Stimulated activated CD4-positive, alpha-beta T cell treated with anti-CD3 and anti-CD28 coated beads, Interleukin-15, amount 100 ng/mL, for 24 hours (primary cell): ENCODE results near the gene CLCN2.

Experiments used
- DNase-seq: peaks from one replicate; pipeline ENCODE4 v3.0.0-alpha.2; 2020

Gene CLCN2

DNA sequence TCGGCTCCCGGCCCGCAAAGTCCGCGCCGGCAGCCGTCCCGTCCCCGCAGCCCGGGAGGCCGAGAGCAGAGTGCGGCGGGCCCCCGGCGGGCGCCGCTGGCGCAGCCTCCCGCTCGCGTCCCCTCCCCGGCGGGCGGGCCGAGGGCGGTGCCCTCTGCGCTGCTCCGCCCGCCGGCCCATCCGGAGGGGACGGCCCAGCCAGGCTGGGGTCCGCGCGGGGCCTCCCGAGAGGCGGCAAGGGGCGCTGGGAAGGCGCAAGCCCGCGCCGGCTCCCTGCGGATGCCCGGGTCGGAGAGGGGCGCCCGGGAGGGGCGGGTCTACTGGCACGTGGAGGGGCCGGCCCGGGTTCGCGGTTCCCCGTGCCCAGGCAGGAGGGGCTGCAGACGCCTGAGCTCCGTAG lies at the start of gene CLCN2, which contains the start of gene POLR2H:
Gene CLCN2 (minus strand): TSS at position 74 of the 400 bp plus-strand sequence. CDS start 126 bp downstream, outside the sequence.
Gene POLR2H (plus strand): TSS at position 179 of the 400 bp plus-strand sequence. CDS start 1,783 bp downstream, outside the sequence.
- DNase-seq: peak; percentile 71

DNA sequence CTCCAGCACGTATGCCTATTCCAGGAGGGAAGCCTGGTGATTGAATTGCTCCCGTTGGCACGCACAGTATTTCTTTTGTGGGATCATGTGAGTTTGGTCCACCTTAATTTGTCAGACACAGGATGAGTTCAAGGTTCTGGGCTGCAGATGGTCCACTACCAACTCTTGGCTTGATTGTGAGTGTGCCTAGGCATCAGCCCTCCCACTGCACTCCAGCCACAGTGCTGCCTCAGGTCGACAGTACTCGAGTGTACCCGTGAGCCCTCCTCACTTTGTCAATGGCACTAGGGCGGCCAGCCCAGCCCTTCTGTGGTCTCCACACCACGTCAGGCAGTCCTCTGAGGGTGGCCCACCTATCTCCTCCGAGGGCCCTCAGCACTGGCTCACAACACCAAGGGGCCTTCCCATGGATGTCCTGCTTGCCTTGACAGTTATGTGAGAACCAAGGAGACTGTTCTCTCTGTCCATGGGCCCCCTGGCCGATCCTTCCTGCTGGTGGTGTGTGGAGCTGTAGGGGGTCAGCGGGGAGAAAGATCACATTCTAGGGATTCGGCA lies 48.6 kb upstream of the CLCN2 start:
- no peak for DNase-seq

DNA sequence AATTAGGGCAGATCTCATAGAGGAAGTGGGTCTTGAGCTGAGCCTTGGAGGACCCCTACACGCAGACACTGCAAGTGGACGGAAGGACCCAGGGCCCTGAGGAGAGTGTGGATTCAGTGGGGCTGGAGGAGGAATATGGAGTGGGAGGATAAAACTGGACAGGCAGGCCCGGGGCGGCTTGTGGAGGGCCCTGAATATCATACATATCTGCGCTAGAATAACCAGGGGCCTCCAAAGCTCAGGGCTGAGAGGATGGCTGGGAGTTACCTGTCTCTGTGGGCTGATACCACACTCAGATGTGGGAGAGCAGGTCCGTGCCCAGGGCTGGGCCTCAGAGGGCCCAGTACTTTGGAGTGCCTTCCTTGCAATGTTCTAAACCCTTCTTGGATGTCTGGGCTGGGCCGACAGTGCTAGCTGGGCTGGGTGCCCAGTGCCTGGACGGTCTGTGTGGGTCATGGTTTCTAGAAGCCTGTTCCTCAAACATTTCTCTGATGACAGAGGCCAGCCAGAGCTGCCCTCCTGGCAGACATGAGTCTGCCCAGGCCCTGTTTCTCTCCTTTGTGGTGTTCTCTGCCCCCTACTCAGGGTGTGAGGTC lies 48.0 kb upstream of the CLCN2 start:
- no peak for DNase-seq

DNA sequence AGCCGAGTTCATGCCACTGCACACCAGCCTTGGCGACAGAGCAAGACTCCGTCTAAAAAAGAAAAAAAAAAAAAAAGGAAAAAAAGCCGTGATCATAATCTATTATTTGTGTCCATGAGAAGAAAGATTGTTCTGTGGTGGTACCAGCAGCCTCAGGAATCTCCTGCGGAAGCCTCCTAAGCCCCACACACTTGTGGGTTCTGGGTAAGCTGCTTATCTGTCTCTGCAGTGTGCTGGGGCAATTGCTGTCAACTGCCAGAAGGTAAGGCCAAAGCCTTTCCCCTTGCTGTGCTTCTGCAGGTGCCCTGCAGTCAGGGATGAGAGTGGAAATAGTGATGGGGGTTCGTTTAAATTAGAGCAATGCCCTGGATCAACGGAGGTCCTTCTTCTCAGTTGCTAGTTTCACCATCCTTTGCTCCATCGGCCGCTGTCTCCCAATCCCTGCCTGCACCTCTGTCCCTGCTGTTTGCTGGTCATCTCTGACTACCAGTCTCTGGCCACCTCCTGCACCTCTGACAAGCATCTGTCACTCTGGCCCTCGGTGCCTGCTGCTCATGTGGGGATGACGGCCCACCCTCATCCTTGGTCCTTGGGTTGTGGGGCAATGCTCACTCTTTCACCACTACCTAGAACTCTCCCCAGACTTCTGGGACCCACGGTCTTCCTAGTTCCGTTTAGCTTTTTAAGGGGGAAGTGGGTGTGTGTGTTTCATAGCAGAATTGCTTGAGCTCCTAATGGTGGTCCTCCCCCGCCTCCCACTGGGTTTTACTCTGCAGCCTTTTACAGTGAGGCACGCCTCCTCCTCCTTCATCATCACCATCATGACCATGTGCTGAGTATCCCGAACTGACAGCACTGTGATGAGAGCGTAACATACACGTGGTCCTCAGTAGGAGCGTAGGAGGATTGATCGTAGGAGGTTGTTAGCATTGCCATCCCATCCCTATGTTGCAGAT lies 43.9 kb upstream of the CLCN2 start:
- DNase-seq: no peak

DNA sequence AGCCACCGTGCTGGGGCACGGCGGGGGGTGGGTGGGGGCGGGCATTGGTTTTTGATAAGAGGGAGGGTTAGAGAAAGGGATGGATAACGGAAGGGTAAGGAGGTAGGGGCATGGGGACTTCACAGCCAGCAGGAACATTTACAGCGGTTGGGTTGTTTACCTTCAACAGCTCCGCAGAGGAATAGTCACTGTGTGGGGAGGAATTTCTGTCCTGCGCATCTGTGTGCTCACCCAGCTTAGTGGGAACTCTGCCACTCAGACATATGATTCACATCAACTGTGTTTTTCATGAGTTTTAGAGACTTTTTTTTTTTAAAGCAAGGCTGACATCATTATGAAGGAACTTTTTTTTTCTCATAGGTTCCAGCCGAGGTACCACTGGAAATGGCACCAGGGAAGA lies 38.0 kb upstream of the CLCN2 start:
- DNase-seq: no peak

DNA sequence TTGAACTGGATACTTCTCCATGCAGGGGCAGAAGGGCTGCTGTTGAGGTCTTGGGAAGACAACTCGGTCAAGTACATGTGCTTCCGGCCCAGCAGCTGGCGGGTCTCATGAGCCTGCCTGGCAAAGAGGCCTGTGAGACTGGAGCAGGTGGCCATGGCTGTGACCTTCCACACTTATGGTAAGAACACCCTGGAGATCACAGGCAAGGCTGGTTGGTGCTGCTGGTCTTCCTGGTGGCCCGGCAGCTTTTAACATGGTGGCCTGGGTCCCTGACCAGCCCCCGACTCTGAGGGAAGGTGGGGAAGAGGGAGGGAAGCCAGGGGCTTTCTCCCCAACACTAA lies 33.9 kb upstream of the CLCN2 start:
- no peak for DNase-seq

DNA sequence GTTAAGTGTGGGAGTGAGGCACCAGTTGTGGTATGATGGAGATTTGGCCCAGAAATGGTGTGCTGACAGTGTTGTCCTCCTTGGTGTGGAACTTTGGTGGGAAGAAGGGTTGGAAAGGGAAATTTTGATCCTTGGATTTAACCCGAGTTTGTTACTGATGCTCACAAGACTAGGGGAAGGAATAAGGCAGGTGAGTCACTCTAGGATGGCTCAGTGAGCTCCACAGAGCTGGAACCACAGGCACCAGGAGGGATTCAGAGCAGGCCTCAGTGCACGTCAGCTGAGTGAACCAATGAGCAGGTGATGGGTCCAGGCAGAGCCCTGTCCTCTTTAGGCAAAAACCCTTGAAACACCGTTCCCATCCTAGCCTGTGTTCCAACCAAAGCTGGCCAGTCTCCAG lies 29.9 kb upstream of the CLCN2 start:
- DNase-seq: no peak

DNA sequence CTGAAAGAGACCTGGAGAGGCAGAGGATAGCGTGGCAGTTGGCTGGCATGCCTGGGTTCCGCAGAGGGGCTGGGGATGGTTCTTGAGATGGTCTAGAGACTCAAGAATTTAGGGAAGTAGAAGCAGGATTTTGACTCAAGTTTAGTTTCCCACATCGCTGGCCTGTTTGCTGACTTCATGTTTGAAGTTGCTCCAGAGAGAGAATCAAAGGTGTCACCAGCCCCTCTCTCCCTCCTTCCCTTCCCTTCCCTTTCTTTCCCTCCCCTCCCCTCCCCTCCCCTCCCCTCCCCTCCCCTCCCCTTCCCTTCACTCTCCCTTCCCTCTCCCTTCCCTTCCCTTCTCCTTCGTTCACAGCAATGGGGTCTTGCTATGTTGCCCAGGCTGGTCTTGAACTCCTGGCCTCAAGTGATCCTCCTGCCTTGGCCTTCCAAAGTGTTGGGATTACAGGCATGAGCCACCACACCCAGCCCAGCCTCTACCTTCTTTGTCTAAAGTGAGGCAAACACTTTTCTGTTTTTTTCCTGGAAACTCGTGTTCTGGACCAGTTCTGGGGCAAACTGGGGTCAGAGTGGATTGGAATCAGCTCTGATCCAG lies 28.6 kb upstream of the CLCN2 start:
- no peak for DNase-seq

DNA sequence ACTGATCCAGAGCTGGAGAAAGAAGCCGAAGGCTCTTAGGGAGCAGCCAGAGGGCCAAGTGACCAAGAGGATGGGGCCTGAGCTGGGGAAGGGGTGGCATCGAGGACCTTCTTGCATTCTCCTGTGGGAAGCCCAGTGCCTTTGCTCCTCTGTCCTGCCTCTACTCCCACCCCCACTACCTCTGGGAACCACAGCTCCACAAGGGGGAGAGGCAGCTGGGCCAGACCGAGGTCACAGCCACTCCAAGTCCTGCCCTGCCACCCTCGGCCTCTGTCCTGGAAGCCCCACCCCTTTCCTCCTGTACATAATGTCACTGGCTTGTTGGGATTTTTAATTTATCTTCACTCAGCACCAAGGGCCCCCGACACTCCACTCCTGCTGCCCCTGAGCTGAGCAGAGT lies 28.0 kb upstream of the CLCN2 start:
- no peak for DNase-seq

DNA sequence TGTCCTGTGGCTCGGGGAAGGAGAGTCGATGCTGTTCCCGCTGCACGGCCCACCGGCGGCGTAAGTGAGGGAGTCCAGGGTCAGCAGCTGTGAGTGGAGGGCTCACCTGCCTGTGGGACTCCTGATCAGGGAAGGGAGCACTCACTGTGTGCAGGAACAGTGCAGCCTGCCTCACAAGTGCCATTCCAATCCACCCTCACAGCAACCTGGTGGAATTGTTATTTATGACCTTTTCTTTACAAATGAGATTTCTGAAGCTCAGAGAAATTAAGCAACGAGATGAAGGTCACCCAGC lies 27.5 kb upstream of the CLCN2 start:
- no peak for DNase-seq

DNA sequence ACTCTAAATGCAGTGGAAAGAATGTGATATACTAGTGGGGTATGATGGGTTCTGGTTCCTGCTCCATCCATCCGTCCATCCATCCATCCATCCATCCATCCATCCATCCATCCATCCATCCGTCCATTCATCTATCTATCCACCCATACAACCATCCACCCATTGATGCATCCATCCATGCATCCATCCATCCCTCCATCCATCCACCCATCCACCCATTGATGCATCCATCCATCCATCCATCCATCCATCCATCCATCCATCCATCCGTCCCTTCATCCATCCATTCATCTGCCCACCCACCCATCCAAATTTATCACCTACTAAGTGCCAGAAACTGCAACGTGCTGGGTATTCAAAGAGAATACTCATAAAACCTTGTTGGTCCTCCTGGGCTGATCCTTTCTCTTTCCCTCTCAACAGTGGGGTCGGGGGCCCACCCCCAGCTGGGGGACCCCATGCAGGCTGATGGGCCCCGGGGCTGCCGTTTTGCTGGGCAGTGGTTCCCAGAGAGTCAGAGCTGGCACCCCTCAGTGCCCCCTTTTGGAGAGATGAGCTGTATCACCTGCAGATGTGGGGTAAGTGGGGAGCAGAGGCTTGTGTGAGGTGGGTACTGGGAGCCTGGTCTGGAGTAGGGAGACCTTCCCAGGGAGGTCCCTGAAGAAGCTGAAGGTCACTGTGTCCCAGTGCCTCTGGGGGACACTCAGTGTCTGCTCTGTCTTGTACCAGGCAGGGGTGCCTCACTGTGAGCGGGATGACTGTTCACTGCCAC lies 26.9 kb upstream of the CLCN2 start:
- no peak for DNase-seq

DNA sequence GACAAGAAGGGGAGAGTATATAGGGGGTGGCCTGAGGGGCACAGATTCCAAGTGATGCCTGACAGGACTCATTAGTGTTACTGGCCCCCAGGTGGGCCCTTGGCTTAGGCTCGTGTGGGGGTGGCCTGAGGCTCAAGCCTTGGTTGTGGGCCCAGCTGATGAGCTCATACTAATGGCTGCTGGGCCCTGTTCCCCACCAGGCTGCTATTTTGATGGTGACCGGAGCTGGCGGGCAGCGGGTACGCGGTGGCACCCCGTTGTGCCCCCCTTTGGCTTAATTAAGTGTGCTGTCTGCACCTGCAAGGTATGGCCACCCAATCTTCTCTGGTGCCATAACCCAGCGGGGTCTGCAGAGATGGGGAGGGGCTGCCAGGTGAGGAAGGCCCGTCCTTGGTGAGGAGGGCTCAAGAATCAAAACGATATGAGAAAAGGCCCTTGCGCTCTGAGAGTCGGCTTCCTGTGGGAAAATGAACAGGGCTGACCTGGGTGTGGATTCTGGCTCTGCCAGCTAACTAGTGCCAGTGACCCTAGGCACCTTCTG lies 25.8 kb upstream of the CLCN2 start:
- DNase-seq: no peak

DNA sequence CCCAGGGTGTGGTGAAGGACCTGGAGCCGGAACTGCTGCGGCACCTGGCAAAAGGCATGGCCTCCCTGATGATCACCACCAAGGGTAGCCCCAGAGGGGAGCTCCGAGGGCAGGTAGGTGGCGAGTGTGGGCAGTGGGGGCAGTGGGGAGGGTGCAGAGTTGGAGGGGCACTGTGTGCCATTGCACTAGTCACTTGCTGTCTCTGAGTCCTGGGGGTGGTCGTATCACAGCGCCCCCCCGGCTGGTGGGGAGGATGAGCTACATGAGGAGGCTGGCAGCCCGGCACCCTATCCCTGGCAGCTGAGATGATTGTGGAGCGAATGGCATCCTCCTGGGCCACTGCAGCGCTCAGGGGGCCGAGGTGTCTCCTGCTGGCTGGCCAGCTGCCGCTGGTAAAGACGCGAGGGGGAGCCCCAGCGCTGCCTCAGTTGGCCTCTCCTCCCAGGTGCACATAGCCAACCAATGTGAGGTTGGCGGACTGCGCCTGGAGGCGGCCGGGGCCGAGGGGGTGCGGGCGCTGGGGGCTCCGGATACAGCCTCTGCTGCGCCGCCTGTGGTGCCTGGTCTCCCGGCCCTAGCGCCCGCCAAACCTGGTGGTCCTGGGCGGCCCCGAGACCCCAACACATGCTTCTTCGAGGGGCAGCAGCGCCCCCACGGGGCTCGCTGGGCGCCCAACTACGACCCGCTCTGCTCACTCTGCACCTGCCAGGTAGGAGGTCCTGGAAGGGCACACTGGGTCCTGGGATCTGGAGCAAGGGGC lies 24.8 kb upstream of the CLCN2 start:
- DNase-seq: no peak

DNA sequence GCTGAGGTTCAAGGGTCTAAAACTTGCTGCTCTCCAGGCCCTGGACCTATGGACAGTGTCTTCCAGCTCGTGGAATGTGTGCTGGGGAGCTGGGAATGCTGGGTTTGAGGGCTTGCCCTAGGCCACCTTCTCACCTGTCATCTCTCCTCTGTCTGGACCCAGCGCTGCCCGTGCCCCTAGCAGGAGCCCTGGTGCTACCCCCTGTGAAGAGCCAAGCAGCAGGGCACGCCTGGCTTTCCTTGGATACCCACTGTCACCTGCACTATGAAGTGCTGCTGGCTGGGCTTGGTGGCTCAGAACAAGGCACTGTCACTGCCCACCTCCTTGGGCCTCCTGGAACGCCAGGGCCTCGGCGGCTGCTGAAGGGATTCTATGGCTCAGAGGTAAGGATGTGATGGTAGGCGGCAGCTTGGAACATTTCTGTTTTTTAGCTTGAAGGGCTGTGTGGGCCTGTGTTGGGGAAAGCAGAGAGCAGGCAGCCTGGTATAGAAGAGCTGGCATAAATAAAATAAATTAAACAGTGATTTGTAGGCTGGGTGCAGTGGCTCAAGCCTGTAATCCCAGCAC lies 23.5 kb upstream of the CLCN2 start:
- no peak for DNase-seq

DNA sequence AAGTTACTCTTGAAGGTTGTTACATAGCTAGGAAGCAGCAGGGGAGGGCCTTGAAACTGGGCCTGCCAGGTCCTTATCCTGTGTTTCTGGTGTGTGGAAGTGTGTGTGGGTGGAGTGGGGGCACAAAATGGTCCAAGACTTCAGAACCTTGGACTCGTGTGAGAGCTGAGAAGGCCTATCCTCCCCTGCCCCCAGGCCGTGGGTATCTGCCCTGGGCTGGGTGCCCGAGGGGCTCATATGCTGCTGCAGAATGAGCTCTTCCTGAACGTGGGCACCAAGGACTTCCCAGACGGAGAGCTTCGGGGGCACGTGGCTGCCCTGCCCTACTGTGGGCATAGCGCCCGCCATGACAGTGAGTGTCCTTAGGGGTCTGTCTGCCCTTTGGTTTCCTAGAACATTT lies 22.9 kb upstream of the CLCN2 start:
- no peak for DNase-seq

DNA sequence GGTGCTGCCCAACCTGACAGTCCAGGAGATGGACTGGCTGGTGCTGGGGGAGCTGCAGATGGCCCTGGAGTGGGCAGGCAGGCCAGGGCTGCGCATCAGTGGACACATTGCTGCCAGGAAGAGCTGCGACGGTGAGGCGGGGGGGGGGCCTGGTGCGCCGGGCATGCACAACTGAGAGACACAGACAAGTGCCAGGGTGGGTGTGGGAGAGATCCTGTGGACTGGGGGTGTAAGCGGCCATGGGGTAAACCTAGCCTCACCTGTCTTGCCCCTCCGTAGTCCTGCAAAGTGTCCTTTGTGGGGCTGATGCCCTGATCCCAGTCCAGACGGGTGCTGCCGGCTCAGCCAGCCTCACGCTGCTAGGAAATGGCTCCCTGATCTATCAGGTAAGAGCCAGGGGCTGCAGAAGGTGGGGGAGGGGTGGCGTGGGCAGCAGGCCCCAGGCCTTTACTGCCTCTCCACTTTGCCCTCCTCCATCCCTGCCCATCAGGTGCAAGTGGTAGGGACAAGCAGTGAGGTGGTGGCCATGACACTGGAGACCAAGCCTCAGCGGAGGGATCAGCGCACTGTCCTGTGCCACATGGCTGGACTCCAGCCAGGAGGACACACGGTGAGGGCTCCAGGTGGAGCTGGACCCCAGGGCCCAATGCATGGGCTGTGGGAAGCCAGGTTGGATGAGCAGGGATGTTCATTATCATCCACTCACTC lies 21.8 kb upstream of the CLCN2 start:
- DNase-seq: no peak

DNA sequence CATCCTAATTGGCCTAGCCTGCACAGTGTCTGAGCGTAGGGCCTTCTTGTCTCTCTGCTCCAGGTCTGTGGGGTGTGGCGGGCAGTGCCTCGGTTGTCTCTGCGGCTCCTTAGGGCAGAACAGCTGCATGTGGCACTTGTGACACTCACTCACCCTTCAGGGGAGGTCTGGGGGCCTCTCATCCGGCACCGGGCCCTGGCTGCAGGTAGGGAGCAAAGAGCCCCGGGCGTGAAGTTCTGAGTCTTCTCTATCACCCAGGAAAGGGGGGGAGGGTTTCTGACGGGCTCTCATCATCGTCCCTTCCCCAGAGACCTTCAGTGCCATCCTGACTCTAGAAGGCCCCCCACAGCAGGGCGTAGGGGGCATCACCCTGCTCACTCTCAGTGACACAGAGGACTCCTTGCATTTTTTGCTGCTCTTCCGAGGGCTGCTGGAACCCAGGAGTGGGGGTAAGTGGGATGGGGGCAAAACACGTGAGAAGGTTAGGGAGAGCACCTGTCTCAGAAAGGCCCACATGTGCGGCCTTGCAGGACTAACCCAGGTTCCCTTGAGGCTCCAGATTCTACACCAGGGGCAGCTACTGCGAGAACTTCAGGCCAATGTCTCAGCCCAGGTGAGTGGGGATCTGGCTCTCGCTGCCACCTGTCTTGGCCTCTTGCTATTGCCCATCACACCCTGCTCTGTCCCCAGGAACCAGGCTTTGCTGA lies 21.1 kb upstream of the CLCN2 start:
- no peak for DNase-seq

DNA sequence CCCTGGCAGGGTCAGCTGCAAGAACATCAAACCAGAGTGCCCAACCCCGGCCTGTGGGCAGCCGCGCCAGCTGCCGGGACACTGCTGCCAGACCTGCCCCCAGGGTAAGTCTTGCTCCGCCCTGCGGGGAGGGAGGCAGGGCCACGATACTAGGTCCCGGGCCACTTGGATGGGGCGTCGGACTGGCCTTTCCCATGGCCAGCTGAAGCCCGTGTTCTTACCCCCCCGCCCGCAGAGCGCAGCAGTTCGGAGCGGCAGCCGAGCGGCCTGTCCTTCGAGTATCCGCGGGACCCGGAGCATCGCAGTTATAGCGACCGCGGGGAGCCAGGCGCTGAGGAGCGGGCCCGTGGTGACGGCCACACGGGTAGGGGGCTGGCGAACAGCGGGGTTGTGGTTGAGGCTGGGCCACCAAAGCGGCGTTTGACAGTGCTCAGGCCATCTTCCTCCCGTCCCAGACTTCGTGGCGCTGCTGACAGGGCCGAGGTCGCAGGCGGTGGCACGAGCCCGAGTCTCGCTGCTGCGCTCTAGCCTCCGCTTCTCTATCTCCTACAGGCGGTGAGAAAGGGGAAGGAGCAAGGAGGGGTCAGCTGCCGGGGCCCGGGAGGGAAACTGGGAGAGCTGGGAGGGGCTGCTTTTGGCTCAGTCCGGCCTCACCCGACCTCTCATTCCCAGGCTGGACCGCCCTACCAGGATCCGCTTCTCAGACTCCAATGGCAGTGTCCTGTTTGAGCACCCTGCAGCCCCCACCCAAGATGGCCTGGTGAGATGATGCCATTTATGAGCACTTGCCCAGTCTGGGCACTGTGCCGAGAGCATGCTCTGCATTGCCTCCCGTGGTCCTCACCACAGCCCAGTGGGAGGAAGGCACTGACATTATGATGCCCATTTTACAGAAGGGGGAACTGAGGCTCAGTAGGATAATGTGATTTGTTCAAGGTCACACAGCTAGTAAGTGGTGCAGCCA lies 20.1 kb upstream of the CLCN2 start:
- peak; percentile 29 for DNase-seq

DNA sequence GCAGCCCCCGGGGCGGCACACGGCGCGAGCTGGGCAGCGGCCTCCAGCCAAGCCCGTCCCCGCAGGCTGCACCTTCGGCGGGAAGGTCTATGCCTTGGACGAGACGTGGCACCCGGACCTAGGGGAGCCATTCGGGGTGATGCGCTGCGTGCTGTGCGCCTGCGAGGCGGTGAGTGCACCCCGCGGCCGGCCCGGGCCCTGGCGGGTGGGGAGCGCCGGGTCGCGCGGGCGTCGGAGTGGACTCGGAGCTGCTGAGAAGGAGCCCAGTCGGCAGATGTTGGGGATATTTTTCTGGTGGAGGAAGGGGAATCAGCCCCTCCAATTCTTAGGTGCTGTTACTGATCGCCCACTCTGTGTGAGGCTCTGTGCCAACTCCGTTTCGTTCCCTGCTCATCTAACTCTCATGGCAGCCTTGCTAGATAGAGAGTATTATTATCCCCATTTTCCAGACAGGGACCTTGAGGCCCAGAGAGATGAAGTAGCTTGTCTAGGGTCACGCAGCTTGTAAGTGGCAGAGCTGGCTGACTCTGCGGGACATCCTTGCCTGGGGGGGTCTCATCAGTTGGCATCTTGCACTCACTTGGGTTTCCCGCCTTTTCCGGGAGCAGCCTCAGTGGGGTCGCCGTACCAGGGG lies 19.3 kb upstream of the CLCN2 start:
- peak; percentile 33 for DNase-seq
